ENCODE results near the gene KIF6. TPM values are rescaled to one million over a fixed set of nuclear protein-coding genes. Genes with fewer than 3 reads are reported as not detected.

The KIF6 gene
- total and polyA plus RNA-seq, 2 of the 8 experiments (the other 6 are each of a cell fraction or from before 2014, with no cell fraction given): 0.53 to 0.65 TPM

- Histone ChIP-seq H3K79me1 (ENCODE audit: low read depth, low read length) (no peaks in the 10 kb centered on the region), H3K23ac (ENCODE audit: insufficient read length) (no peak overlapping the region), H2AK5ac (ENCODE audit: low read depth, low read length) (no peak overlapping the region), H2BK120ac (replicated peaks; ENCODE audit: low read depth, low read length) (no peak overlapping the region), H3K79me2 (ENCODE audit: control insufficient read depth in 1 of 2, insufficient read depth in 2 of 2, low read length in 2 of 2) (no peaks in the 10 kb centered on the region), H4K5ac (ENCODE audit: insufficient read length, low read depth, low read length) (no peak overlapping the region), H3K23me2 (ENCODE audit: low read depth, low read length) (no peaks in the 10 kb centered on the region; the same call in 1 of the 2 replicates), H3K4ac (replicated peaks; ENCODE audit: insufficient read length, low read depth, low read length) (no peak overlapping the region), H3K56ac (replicated peaks; ENCODE audit: insufficient read length, low read depth, low read length) (no peak overlapping the region), H2BK20ac (ENCODE audit: low read length) (no peak overlapping the region), H3K27ac (ENCODE audit: low read depth, low read length) (no peak overlapping the region), H2BK5ac (ENCODE audit: low read depth, low read length) (no peak overlapping the region), H2BK12ac (ENCODE audit: low read depth, low read length) (no peak overlapping the region), H2AFZ (ENCODE audit: low read length) (no peak overlapping the region), H3K4me2 (ENCODE audit: insufficient read depth in 1 of 2, low read depth in 2 of 2, low read length in 2 of 2) (no peak overlapping the region), H3K4me3 (ENCODE audit: extremely low read depth in 1 of 4, insufficient read depth in 2 of 4, low read depth in 3 of 4, low read length in 4 of 4) (no peak overlapping the region), H3K4me1 (replicated peaks in 1 of 4; ENCODE audit: control insufficient read depth in 3 of 4, insufficient read depth in 4 of 4, low read length in 3 of 4) (no peaks in the 10 kb centered on the region), H3K36me3 (ENCODE audit: control insufficient read depth in 2 of 4, insufficient read depth in 4 of 4, low read length in 3 of 4) (0 out of 8 replicates have a peak, but pooled peaks cover 0 to 2% (median 0%) of the 10 kb centered on the region in 4 experiments), H3K27me3 (replicated peaks in 1 of 4; ENCODE audit: control insufficient read depth in 3 of 4, extremely low read depth in 1 of 4, insufficient read depth in 3 of 4, low read length in 3 of 4) (no peaks in the 10 kb centered on the region), H4K20me1 (replicated peaks in 1 of 2; ENCODE audit: control insufficient read depth in 1 of 2, insufficient read depth in 2 of 2, low read length in 2 of 2) (no peaks in the 10 kb centered on the region), H4K91ac (replicated peaks; ENCODE audit: insufficient read length, low read length) (no peak overlapping the region), H4K8ac (ENCODE audit: extremely low read depth, insufficient read depth, low read length) (no peak overlapping the region), H3K14ac (ENCODE audit: insufficient read length) (no peak overlapping the region), H3K9me3 (ENCODE audit: insufficient read depth in 2 of 2, low read depth in 1 of 2, low read length in 1 of 2) (peaks cover 10 to 12% of the 10 kb centered on the region in 2 experiments), H3K18ac (ENCODE audit: extremely low read depth, low read length) (no peak overlapping the region), H3K9ac (replicated peaks in 1 of 4; ENCODE audit: extremely low read depth in 1 of 4, low read depth in 3 of 4, low read length in 3 of 4) (no peak overlapping the region), H2BK15ac (ENCODE audit: low read length) (no peak overlapping the region)
- DNase-seq (ENCODE audit: low read depth in 1 of 2, low spot score in 2 of 2) (no peak), FAIRE-seq (no peak)
- ChIA-PET CTCF (ENCODE audit: partially characterized antibody) (interaction anchor here (1.2 kb wide), 1 partner anchor 11 kb away, joined by 3 read pairs; no protein-coding TSS in a partner anchor), POLR2A (ENCODE audit: partially characterized antibody) (no interaction called here)
- 85% methylated on average over 4 of the region's 4 CpGs; no CpG with 5 or more reads in 1 of the 2 experiments for WGBS, 2 experiments (ENCODE audit: extremely low coverage in 1 of 2, insufficient coverage in 1 of 2, insufficient read length in 1 of 2, insufficient replicate concordance in 2 of 2, low coverage in 1 of 2, low lambda C conversion rate in 2 of 2, missing lambda C conversion rate in 1 of 2)
- no peak for TF ChIP-seq RBBP5 (IDR thresholded peaks at IDR 0.05; ENCODE audit: borderline replicate concordance, low read depth, low read length)
- no peak for TF ChIP-seq RNF2 (IDR thresholded peaks at IDR 0.05; ENCODE audit: borderline replicate concordance, low read depth, low read length, missing control alignments, poor library complexity, severe bottlenecking)
- TF ChIP-seq CEBPB (IDR thresholded peaks at IDR 0.05; ENCODE audit: low read depth, low read length): peak; percentile 92
- TF ChIP-seq GTF2F1 (IDR thresholded peaks at IDR 0.05; ENCODE audit: borderline replicate concordance, low read depth, low read length): no peak
- TF ChIP-seq MAFK (IDR thresholded peaks at IDR 0.05; ENCODE audit: low read depth, low read length): no peak
- TF ChIP-seq JUND (IDR thresholded peaks at IDR 0.05; ENCODE audit: low read length): peak; percentile 67; the same call in 1 of the 2 replicates
- TF ChIP-seq SIRT6 (IDR thresholded peaks at IDR 0.05; ENCODE audit: low read length): no peak
- TF ChIP-seq SP1 (IDR thresholded peaks at IDR 0.05; ENCODE audit: low read depth, low read length): no peak
- no peak for TF ChIP-seq EZH2 (IDR thresholded peaks at IDR 0.05; ENCODE audit: low read depth, low read length, severe bottlenecking)
- no peak for TF ChIP-seq ATF3 (IDR thresholded peaks at IDR 0.05; ENCODE audit: insufficient read depth, low read depth, low read length)
- TF ChIP-seq CTBP2 (IDR thresholded peaks at IDR 0.05; ENCODE audit: borderline replicate concordance, insufficient read depth, insufficient read length, low read length): no peak
- TF ChIP-seq E2F6 (IDR thresholded peaks at IDR 0.05): no peak
Measured at GRCh38 chr6:39530201-39530759, 194.9 kb downstream of the KIF6 start.

Data from H1 (cell line).